Ecto neural progenitor cell (in vitro differentiated cells): ENCODE results near the gene KIAA0408.
"Not testable (repeated sequence)": the region's sequence is repeated elsewhere in the genome, so short reads cannot be mapped to it uniquely, and the experiment has no call there.

Experiments used
- DNase-seq: peaks from one replicate; pipeline ENCODE4 v3.0.0-alpha.2; 2018; ENCODE audit warnings: low spot score

KIAA0408 gene

DNA sequence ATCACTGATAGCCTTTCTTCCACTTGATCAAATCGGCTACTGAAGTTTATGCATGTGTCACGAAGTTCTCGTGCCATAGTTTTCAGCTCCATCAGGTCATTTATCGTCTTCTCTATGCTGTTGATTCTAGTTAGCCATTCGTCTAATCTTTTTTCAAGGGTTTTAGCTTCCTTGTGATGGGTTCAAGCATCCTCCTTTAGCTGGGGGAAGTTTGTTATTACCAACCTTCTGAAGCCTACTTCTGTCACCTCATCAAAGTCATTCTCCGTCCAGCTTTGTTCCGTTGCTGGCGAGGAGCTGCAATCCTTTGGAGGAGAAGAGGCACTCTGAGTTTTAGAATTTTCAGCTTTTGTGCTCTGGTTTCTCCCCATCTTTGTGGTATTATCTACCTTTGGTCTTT is 47.2 kb downstream of the KIAA0408 start:
- not testable (repeated sequence) for DNase-seq
